HAP-1 (cell line): ENCODE data around the gene MTCL1.

Experiments
- DNase-seq, 2 experiments: peaks; one replicate each; pipeline ENCODE4 v3.0.0-alpha.2; 2016 to 2020; ENCODE audit warnings: low spot score in 2 of 2
- H3K27me3 ChIP-seq: fragments of 250-450 bp; sonication (Bioruptor Pico); 2 replicates; pipeline ENCODE4 v1.5.1; 2020; ENCODE audit warnings: low read depth, mild to moderate bottlenecking, moderate library complexity
- H3K36me3 ChIP-seq: fragments of 250-450 bp; sonication (Bioruptor Pico); replicated peaks from 2 replicates; pipeline ENCODE4 v1.5.1; 2020; ENCODE audit warnings: mild to moderate bottlenecking
- H3K4me1 ChIP-seq: fragments of 250-450 bp; sonication (Bioruptor Pico); 2 replicates; pipeline ENCODE4 v1.5.1; 2020; ENCODE audit warnings: mild to moderate bottlenecking
- H3K4me3 ChIP-seq: fragments of 250-450 bp; sonication (Bioruptor Pico); 2 replicates; pipeline ENCODE4 v1.5.1; 2020; ENCODE audit warnings: mild to moderate bottlenecking, moderate library complexity
- H3K9me3 ChIP-seq: fragments of 250-450 bp; sonication (Bioruptor Pico); 2 replicates; pipeline ENCODE4 v1.5.1; 2020; ENCODE audit warnings: mild to moderate bottlenecking, moderate library complexity
- in situ Hi-C: fragments of 300-500 bp; cut with MboI; formaldehyde crosslinking; loops from 3 replicates; pipeline ENCODE4 v1.14.3; 2020; ENCODE audit warnings: low sequenced_read_pairs, inconsistent platforms, mixed read lengths

MTCL1 gene

GRCh38 chr18:8822643-8823042, 117.3 kb downstream of the MTCL1 start:
- in situ Hi-C loops: no loop called here

GRCh38 chr18:8823530-8823929, 118.2 kb downstream of the MTCL1 start:
- Histone ChIP-seq H3K9me3 (no peaks in the 10 kb centered on the region), H3K4me3 (no peak overlapping the region), H3K4me1 (peaks cover 13% of the 10 kb centered on the region), H3K36me3 (no peaks in the 10 kb centered on the region; the same call in 1 of the 2 replicates), H3K27me3 (no peaks in the 10 kb centered on the region)
- DNase-seq: no peak
- in situ Hi-C loops: no loop called here

More at GRCh38 chr18:8822643-8823042, 117.3 kb downstream of the MTCL1 start:
- Histone ChIP-seq H3K9me3 (no peaks in the 10 kb centered on the region), H3K36me3 (no peaks in the 10 kb centered on the region; the same call in 1 of the 2 replicates), H3K4me3 (no peak overlapping the region), H3K4me1 (peaks cover 13% of the 10 kb centered on the region), H3K27me3 (no peaks in the 10 kb centered on the region)
- no peak for DNase-seq

- H3K36me3 ChIP-seq: no peaks in the 10 kb centered on the region; the same call in 1 of the 2 replicates
- no peak overlapping the region for H3K4me3 ChIP-seq
- in situ Hi-C loops: no loop called here
- peaks cover 13% of the 10 kb centered on the region for H3K4me1 ChIP-seq
- no peak for DNase-seq
- no peaks in the 10 kb centered on the region for H3K9me3 ChIP-seq
- H3K27me3 ChIP-seq: no peaks in the 10 kb centered on the region
Measured at GRCh38 chr18:8824846-8825245, 119.5 kb downstream of the MTCL1 start.

GRCh38 chr18:8825273-8825672, 119.9 kb downstream of the MTCL1 start:
- no peak for DNase-seq
- Histone ChIP-seq H3K27me3 (no peaks in the 10 kb centered on the region), H3K4me3 (no peak overlapping the region), H3K9me3 (no peaks in the 10 kb centered on the region), H3K4me1 (peaks cover 13% of the 10 kb centered on the region), H3K36me3 (no peaks in the 10 kb centered on the region; the same call in 1 of the 2 replicates)
- in situ Hi-C loops: no loop called here

GRCh38 chr18:8825729-8826375, 120.5 kb downstream of the MTCL1 start:
- DNase-seq: no peak
- Histone ChIP-seq H3K36me3 (no peaks in the 10 kb centered on the region; the same call in 1 of the 2 replicates), H3K9me3 (no peaks in the 10 kb centered on the region), H3K4me3 (no peak overlapping the region), H3K27me3 (no peaks in the 10 kb centered on the region), H3K4me1 (peaks cover 13% of the 10 kb centered on the region)
- in situ Hi-C loops: no loop called here

- Histone ChIP-seq H3K4me1 (peaks cover 6% of the 10 kb centered on the region), H3K27me3 (no peaks in the 10 kb centered on the region), H3K9me3 (no peaks in the 10 kb centered on the region), H3K36me3 (no peaks in the 10 kb centered on the region; the same call in 1 of the 2 replicates), H3K4me3 (no peak overlapping the region)
- DNase-seq: no peak
- in situ Hi-C loops: no loop called here
Measured at GRCh38 chr18:8826514-8826913, 121.2 kb downstream of the MTCL1 start.

GRCh38 chr18:8826971-8827370, 121.6 kb downstream of the MTCL1 start:
- H3K36me3 ChIP-seq: no peaks in the 10 kb centered on the region; the same call in 1 of the 2 replicates
- H3K4me3 ChIP-seq: no peak overlapping the region
- H3K4me1 ChIP-seq: peaks cover 3% of the 10 kb centered on the region
- in situ Hi-C loops: no loop called here
- no peaks in the 10 kb centered on the region for H3K27me3 ChIP-seq
- DNase-seq: no peak
- no peaks in the 10 kb centered on the region for H3K9me3 ChIP-seq

GRCh38 chr18:8828300-8828699, 122.9 kb downstream of the MTCL1 start:
- in situ Hi-C loops: no loop called here
- no peaks in the 10 kb centered on the region for H3K4me1 ChIP-seq
- H3K36me3 ChIP-seq: no peaks in the 10 kb centered on the region; the same call in 1 of the 2 replicates
- no peak for DNase-seq
- H3K9me3 ChIP-seq: no peaks in the 10 kb centered on the region
- no peaks in the 10 kb centered on the region for H3K27me3 ChIP-seq
- no peak overlapping the region for H3K4me3 ChIP-seq

- H3K36me3 ChIP-seq: no peaks in the 10 kb centered on the region; the same call in 1 of the 2 replicates
- in situ Hi-C loops: no loop called here
Measured at GRCh38 chr18:8828798-8829197, 123.4 kb downstream of the MTCL1 start.

GRCh38 chr18:8830067-8831060, 125.0 kb downstream of the MTCL1 start:
- in situ Hi-C loops: no loop called here
- H3K27me3 ChIP-seq: no peaks in the 10 kb centered on the region
- H3K9me3 ChIP-seq: no peaks in the 10 kb centered on the region
- H3K36me3 ChIP-seq: no peaks in the 10 kb centered on the region; the same call in 1 of the 2 replicates
- DNase-seq: no peak
- no peaks in the 10 kb centered on the region for H3K4me1 ChIP-seq
- no peak overlapping the region for H3K4me3 ChIP-seq

More at GRCh38 chr18:8828798-8829197, 123.4 kb downstream of the MTCL1 start:
- no peaks in the 10 kb centered on the region for H3K9me3 ChIP-seq
- DNase-seq: no peak
- no peak overlapping the region for H3K4me3 ChIP-seq
- no peaks in the 10 kb centered on the region for H3K27me3 ChIP-seq
- H3K4me1 ChIP-seq: no peaks in the 10 kb centered on the region

GRCh38 chr18:8831112-8831511, 125.8 kb downstream of the MTCL1 start:
- in situ Hi-C loops: no loop called here

GRCh38 chr18:8831531-8831930, 126.2 kb downstream of the MTCL1 start:
- Histone ChIP-seq H3K4me3 (no peak overlapping the region), H3K36me3 (no peaks in the 10 kb centered on the region), H3K9me3 (peaks cover 3% of the 10 kb centered on the region; the same call in 1 of the 2 replicates), H3K27me3 (no peaks in the 10 kb centered on the region), H3K4me1 (no peaks in the 10 kb centered on the region)
- in situ Hi-C loops: no loop called here
- peak in 1 of 2 experiments; percentile 21 for DNase-seq

More at GRCh38 chr18:8831112-8831511, 125.8 kb downstream of the MTCL1 start:
- Histone ChIP-seq H3K4me3 (no peak overlapping the region), H3K36me3 (no peaks in the 10 kb centered on the region), H3K4me1 (no peaks in the 10 kb centered on the region), H3K9me3 (no peaks in the 10 kb centered on the region), H3K27me3 (no peaks in the 10 kb centered on the region)
- no peak for DNase-seq

GRCh38 chr18:8833480-8833879, 128.1 kb downstream of the MTCL1 start:
- in situ Hi-C loops: no loop called here
- H3K9me3 ChIP-seq: peaks cover 3% of the 10 kb centered on the region; the same call in 1 of the 2 replicates
- no peak overlapping the region for H3K4me3 ChIP-seq
- H3K27me3 ChIP-seq: no peaks in the 10 kb centered on the region
- no peaks in the 10 kb centered on the region for H3K36me3 ChIP-seq
- H3K4me1 ChIP-seq: no peaks in the 10 kb centered on the region
- no peak for DNase-seq

GRCh38 chr18:8834881-8835280, 129.5 kb downstream of the MTCL1 start:
- DNase-seq: no peak
- Histone ChIP-seq H3K9me3 (peaks cover 3% of the 10 kb centered on the region; the same call in 1 of the 2 replicates), H3K4me3 (no peak overlapping the region), H3K36me3 (no peaks in the 10 kb centered on the region), H3K4me1 (no peaks in the 10 kb centered on the region), H3K27me3 (no peaks in the 10 kb centered on the region)
- in situ Hi-C loops: no loop called here
